ENCODE measurements around the gene GCDH. TPM values are rescaled to one million over a fixed set of nuclear protein-coding genes. Genes with fewer than 3 reads are reported as not detected.

The GCDH gene
- total RNA-seq, 1 experiment from 2014 or later = 15.6 TPM

DNA sequence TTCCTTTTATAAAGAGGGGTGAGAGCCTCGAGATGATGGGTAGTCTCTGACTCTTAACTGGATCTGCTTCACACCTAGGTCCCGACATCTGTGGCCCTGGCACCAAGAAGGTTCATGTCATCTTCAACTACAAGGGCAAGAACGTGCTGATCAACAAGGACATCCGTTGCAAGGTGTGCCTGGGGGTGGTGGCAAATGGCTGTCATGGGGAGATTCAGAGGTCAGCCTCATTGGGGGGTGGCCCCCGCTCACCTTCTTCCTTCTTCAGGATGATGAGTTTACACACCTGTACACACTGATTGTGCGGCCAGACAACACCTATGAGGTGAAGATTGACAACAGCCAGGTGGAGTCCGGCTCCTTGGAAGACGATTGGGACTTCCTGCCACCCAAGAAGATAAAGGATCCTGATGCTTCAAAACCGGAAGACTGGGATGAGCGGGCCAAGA lies 49.0 kb downstream of the GCDH start:
- in situ Hi-C loops (cut with HindIII; ENCODE audit: low pct_unique_long_range_greater_than_20kb, low sequenced_read_pairs) (no loop called here), intact Hi-C loops (cut with micrococcal nuclease; ENCODE audit: unreplicated experiment) (no loop called here)
- H3K36me3 ChIP-seq (ENCODE audit: control insufficient read depth, insufficient read depth, low read length) = peaks cover 18% of the 10 kb centered on the region
- H3K9me3 ChIP-seq (ENCODE audit: control insufficient read depth, insufficient read depth, low read depth, low read length) = no peaks in the 10 kb centered on the region
- POLR2A ChIA-PET = interaction anchor here (0.6 kb wide), 2 partner anchors 14 to 888 kb away, joined by 3 read pairs; no protein-coding TSS in a partner anchor
- no peak for ATAC-seq
- H3K4me3 ChIP-seq (ENCODE audit: low read depth in 2 of 2, low read length in 2 of 2) = peak overlapping the region; percentile 96 to 97
- CTCF ChIA-PET = no interaction called here
- DNase-seq (ENCODE audit: low read depth, low spot score) = no peak
- BruUV-seq (replicated peaks) = TSS peak; percentile 91
- no peak for TF ChIP-seq TCF7L2 (IDR thresholded peaks at IDR 0.05; ENCODE audit: low read depth, low read length)
- TF ChIP-seq, protein P1, sequence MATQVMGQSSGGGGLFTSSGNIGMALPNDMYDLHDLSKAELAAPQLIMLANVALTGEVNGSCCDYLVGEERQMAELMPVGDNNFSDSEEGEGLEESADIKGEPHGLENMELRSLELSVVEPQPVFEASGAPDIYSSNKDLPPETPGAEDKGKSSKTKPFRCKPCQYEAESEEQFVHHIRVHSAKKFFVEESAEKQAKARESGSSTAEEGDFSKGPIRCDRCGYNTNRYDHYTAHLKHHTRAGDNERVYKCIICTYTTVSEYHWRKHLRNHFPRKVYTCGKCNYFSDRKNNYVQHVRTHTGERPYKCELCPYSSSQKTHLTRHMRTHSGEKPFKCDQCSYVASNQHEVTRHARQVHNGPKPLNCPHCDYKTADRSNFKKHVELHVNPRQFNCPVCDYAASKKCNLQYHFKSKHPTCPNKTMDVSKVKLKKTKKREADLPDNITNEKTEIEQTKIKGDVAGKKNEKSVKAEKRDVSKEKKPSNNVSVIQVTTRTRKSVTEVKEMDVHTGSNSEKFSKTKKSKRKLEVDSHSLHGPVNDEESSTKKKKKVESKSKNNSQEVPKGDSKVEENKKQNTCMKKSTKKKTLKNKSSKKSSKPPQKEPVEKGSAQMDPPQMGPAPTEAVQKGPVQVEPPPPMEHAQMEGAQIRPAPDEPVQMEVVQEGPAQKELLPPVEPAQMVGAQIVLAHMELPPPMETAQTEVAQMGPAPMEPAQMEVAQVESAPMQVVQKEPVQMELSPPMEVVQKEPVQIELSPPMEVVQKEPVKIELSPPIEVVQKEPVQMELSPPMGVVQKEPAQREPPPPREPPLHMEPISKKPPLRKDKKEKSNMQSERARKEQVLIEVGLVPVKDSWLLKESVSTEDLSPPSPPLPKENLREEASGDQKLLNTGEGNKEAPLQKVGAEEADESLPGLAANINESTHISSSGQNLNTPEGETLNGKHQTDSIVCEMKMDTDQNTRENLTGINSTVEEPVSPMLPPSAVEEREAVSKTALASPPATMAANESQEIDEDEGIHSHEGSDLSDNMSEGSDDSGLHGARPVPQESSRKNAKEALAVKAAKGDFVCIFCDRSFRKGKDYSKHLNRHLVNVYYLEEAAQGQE (IDR thresholded peaks at IDR 0.05; ENCODE audit: insufficient read depth in 1 of 2, low read depth in 2 of 2, low read length in 1 of 2) = no peak
- TF ChIP-seq, protein P2, sequence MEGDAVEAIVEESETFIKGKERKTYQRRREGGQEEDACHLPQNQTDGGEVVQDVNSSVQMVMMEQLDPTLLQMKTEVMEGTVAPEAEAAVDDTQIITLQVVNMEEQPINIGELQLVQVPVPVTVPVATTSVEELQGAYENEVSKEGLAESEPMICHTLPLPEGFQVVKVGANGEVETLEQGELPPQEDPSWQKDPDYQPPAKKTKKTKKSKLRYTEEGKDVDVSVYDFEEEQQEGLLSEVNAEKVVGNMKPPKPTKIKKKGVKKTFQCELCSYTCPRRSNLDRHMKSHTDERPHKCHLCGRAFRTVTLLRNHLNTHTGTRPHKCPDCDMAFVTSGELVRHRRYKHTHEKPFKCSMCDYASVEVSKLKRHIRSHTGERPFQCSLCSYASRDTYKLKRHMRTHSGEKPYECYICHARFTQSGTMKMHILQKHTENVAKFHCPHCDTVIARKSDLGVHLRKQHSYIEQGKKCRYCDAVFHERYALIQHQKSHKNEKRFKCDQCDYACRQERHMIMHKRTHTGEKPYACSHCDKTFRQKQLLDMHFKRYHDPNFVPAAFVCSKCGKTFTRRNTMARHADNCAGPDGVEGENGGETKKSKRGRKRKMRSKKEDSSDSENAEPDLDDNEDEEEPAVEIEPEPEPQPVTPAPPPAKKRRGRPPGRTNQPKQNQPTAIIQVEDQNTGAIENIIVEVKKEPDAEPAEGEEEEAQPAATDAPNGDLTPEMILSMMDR (IDR thresholded peaks at IDR 0.05) = no peak
- H3K4me1 ChIP-seq (ENCODE audit: control insufficient read depth, insufficient read depth, low read length) = peaks cover 24% of the 10 kb centered on the region
- H3K27me3 ChIP-seq (ENCODE audit: control insufficient read depth, insufficient read depth, low read length) = no peaks in the 10 kb centered on the region
- peak overlapping the region; percentile 93 for H3K27ac ChIP-seq (ENCODE audit: low read length)

DNA sequence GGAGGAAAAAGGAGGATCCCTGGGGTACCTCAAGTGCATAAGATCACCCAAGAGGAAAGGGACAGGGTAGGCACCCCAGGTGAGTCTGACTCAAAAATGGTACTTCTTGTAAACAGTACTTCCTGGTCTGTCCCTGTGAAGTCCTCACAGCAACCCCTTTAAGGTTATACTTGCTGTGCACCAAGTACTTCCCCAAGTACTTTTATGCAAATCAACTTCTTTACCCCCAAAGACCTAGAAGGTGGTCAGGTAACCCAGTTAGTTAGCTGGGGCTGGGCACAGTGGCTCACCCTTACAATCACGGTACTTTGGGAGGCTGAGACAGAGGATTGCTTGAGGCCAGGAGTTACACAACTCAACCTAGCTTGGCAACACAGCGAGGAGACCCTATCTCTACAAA lies 49.9 kb downstream of the GCDH start:
- intact Hi-C loops (cut with micrococcal nuclease; ENCODE audit: unreplicated experiment) (no loop called here), in situ Hi-C loops (cut with HindIII; ENCODE audit: low pct_unique_long_range_greater_than_20kb, low sequenced_read_pairs) (no loop called here)
- peak overlapping the region; percentile 93 for H3K27ac ChIP-seq (ENCODE audit: low read length)
- ATAC-seq (no peak), DNase-seq (ENCODE audit: low read depth, low spot score) (no peak)
- CTCF ChIA-PET = interaction anchor here (0.6 kb wide), 1 partner anchor 164 kb away, joined by 3 read pairs; no protein-coding TSS in a partner anchor
- H3K4me1 ChIP-seq (ENCODE audit: control insufficient read depth, insufficient read depth, low read length) = peaks cover 24% of the 10 kb centered on the region
- no peaks in the 10 kb centered on the region for H3K9me3 ChIP-seq (ENCODE audit: control insufficient read depth, insufficient read depth, low read depth, low read length)
- H3K4me3 ChIP-seq (ENCODE audit: low read depth in 2 of 2, low read length in 2 of 2) = peak overlapping the region; percentile 96 to 97
- TF ChIP-seq SIN3A (IDR thresholded peaks at IDR 0.05; ENCODE audit: borderline replicate concordance, insufficient read depth, low read depth, low read length) (no peak), POLR2AphosphoS5 (IDR thresholded peaks at IDR 0.05; ENCODE audit: low read depth, low read length) (no peak), TCF7L2 (IDR thresholded peaks at IDR 0.05; ENCODE audit: low read depth, low read length) (no peak)
- TF ChIP-seq, protein P1 (IDR thresholded peaks at IDR 0.05; ENCODE audit: insufficient read depth in 1 of 2, low read depth in 2 of 2, low read length in 1 of 2) = no peak
- TF ChIP-seq, protein P2 (IDR thresholded peaks at IDR 0.05) = no peak
- H3K27me3 ChIP-seq (ENCODE audit: control insufficient read depth, insufficient read depth, low read length) = no peaks in the 10 kb centered on the region
- peaks cover 18% of the 10 kb centered on the region for H3K36me3 ChIP-seq (ENCODE audit: control insufficient read depth, insufficient read depth, low read length)
- POLR2A ChIA-PET = interaction anchor here (0.6 kb wide), 1 partner anchor 9 kb away, joined by 3 read pairs; no protein-coding TSS in a partner anchor
- BruUV-seq (replicated peaks) = no TSS peak

All from Panc1 (cell line).